Endothelial cell of umbilical vein (primary cell): ENCODE measurements around the gene EEF1AKMT1. TPM values are rescaled to one million over a fixed set of nuclear protein-coding genes. Genes with fewer than 3 reads are reported as not detected.

Source experiments
- BruUV-seq: library from RNA; stranded (reverse); fragments of 400-500 nt; replicated peaks from 2 replicates; lab custom pipeline; 2021; lab: Mats Ljungman, UMichigan
- CTCF ChIA-PET: fragments of 300-600, 350-600 bp; sonication (Branson Sonifier 250); formaldehyde crosslinking; loops from one replicate; lab custom pipeline; 2021; ENCODE audit warnings: antibody characterized with exemption, inconsistent platforms; lab: Charles Lee
- POLR2A ChIA-PET: fragments of 300-600, 350-600 bp; sonication (Branson Sonifier 250); formaldehyde crosslinking; loops from one replicate; lab custom pipeline; 2021; ENCODE audit warnings: antibody characterized with exemption, inconsistent platforms; lab: Charles Lee
- DNase-seq: peaks from one replicate; pipeline ENCODE4 v3.0.0-alpha.2; 2011; ENCODE audit warnings: low read depth, low spot score
- FAIRE-seq: peaks from 2 replicates; lab custom pipeline; 2011; peaks lifted over from hg19 to GRCh38; lab: Jason Lieb, UNC
- H2AFZ ChIP-seq: 2 replicates; pipeline ENCODE4 v1.6.0; 2012; ENCODE audit warnings: low read depth, low read length, control low read depth, inconsistent platforms
- H3K27ac ChIP-seq: 2 replicates; pipeline ENCODE4 v1.5.1; 2011; ENCODE audit warnings: low read depth, mild to moderate bottlenecking, control low read depth, low read length, moderate library complexity; ENCODE audit not compliant: insufficient read depth
- H3K27me3 ChIP-seq, 2 experiments: 2 replicates each; pipeline versions ENCODE4 v1.6.0 to v1.6.1; 2011; ENCODE audit warnings: low read length in 2 of 2, mixed read lengths in 1 of 2; ENCODE audit not compliant: control insufficient read depth in 2 of 2, insufficient read depth in 2 of 2
- H3K36me3 ChIP-seq, 2 experiments: 2 replicates in 1 of 2; 3 replicates in 1 of 2; pipeline ENCODE4 v1.5.1; 2011; ENCODE audit warnings: low read length in 2 of 2, mild to moderate bottlenecking in 1 of 2, moderate library complexity in 1 of 2; ENCODE audit not compliant: control insufficient read depth in 2 of 2, insufficient read depth in 2 of 2; ENCODE audit errors: extremely low read depth in 1 of 2
- H3K4me1 ChIP-seq: 3 replicates; pipeline ENCODE4 v1.5.1; 2011; ENCODE audit warnings: mild to moderate bottlenecking, low read length; ENCODE audit not compliant: control insufficient read depth, insufficient read depth; ENCODE audit errors: extremely low read depth
- H3K4me2 ChIP-seq: 2 replicates; pipeline ENCODE4 v1.6.1; 2011; ENCODE audit warnings: low read length, control low read depth, mixed read lengths; ENCODE audit not compliant: insufficient read depth
- H3K4me3 ChIP-seq, 3 experiments: fragments of 200-600 bp in 1 of 3; sonication (generic), shearing (Covaris generic) in 1 of 3; replicated peaks in 1 of 3; 2 replicates each; pipeline ENCODE4 v1.5.1; 2011 to 2016; ENCODE audit warnings: control low read depth in 3 of 3, low read length in 3 of 3, mild to moderate bottlenecking in 2 of 3, inconsistent platforms in 1 of 3, low read depth in 1 of 3, moderate library complexity in 1 of 3; ENCODE audit not compliant: insufficient read depth in 1 of 3
- H3K79me2 ChIP-seq: 2 replicates; pipeline ENCODE4 v1.6.0; 2012; ENCODE audit warnings: low read length, inconsistent platforms; ENCODE audit not compliant: control insufficient read depth, insufficient read depth
- H3K9ac ChIP-seq: replicated peaks from 2 replicates; pipeline ENCODE3; 2011; ENCODE audit warnings: low read length, control low read depth; ENCODE audit not compliant: insufficient read depth; ENCODE audit errors: extremely low read depth
- H3K9me1 ChIP-seq: replicated peaks from 3 replicates; pipeline ENCODE4 v1.6.0; 2011; ENCODE audit warnings: mild to moderate bottlenecking, low read length; ENCODE audit not compliant: control insufficient read depth, insufficient read depth; ENCODE audit errors: extremely low read depth
- H3K9me3 ChIP-seq: replicated peaks from 2 replicates; pipeline ENCODE4 v1.5.1; 2012; ENCODE audit warnings: low read length, inconsistent platforms; ENCODE audit not compliant: control insufficient read depth, insufficient read depth
- H4K20me1 ChIP-seq: replicated peaks from 2 replicates; pipeline ENCODE3; 2011; ENCODE audit warnings: mild to moderate bottlenecking, low read length; ENCODE audit not compliant: control insufficient read depth, insufficient read depth; ENCODE audit errors: extremely low read depth
- CTCF ChIP-seq, 2 donors: IDR thresholded peaks; 1 replicate in 1 of 2; 2 replicates in 1 of 2; pipeline ENCODE4 v1.5.1; 2011; ENCODE audit warnings: low read length in 2 of 2, mild to moderate bottlenecking in 2 of 2, moderate library complexity in 2 of 2, control low read depth in 1 of 2, inconsistent platforms in 1 of 2, low read depth in 1 of 2; ENCODE audit not compliant: insufficient read depth in 1 of 2; ENCODE audit errors: extremely low read depth in 1 of 2
- EZH2 ChIP-seq: IDR thresholded peaks from 2 replicates; pipeline ENCODE4 v1.6.1; 2012; ENCODE audit warnings: borderline replicate concordance, low read depth, mild to moderate bottlenecking, moderate library complexity, low read length, inconsistent platforms; ENCODE audit not compliant: severe bottlenecking
- FOS ChIP-seq: IDR thresholded peaks from 2 replicates; pipeline ENCODE4 v1.6.1; 2011; ENCODE audit warnings: mild to moderate bottlenecking, low read length, moderate library complexity, borderline replicate concordance; ENCODE audit not compliant: insufficient read depth
- GATA2 ChIP-seq: IDR thresholded peaks from 2 replicates; pipeline ENCODE4 v1.7.0; 2011; ENCODE audit warnings: low read depth, mild to moderate bottlenecking, moderate library complexity, mixed read lengths, low read length; ENCODE audit not compliant: insufficient read length, insufficient read depth
- JUN ChIP-seq: IDR thresholded peaks from 2 replicates; pipeline ENCODE4 v1.6.1; 2011; ENCODE audit warnings: borderline replicate concordance, low read depth; ENCODE audit not compliant: insufficient read length, insufficient read depth
- MAX ChIP-seq: IDR thresholded peaks from 2 replicates; pipeline ENCODE4 v1.6.1; 2011; ENCODE audit not compliant: insufficient read depth, insufficient read length
- MYC ChIP-seq: IDR thresholded peaks from one replicate; pipeline ENCODE4 v1.6.1; 2011; ENCODE audit warnings: mild to moderate bottlenecking, low read depth, low read length
- POLR2A ChIP-seq: IDR thresholded peaks from 2 replicates; pipeline ENCODE4 v1.6.1; 2012; ENCODE audit warnings: low read depth, mild to moderate bottlenecking, control low read depth, low read length
- POLR2AphosphoS5 ChIP-seq: IDR thresholded peaks from 2 replicates; pipeline ENCODE4 v1.6.1; 2012; ENCODE audit warnings: low read depth, mild to moderate bottlenecking, control low read depth, low read length, moderate library complexity; ENCODE audit not compliant: insufficient read depth
- dilution Hi-C: fragments of 300-500 bp; cut with MboI; formaldehyde crosslinking; loops from one replicate; pipeline ENCODE4 v1.15.0; 2019; ENCODE audit warnings: low sequenced_read_pairs; ENCODE audit not compliant: extremely low pct_ligation_motif_present
- intact Hi-C: fragments of 100-400 bp; cut with micrococcal nuclease; formaldehyde crosslinking; loops from one replicate; pipeline ENCODE4 v1.10.0; 2022
- polyA plus RNA-seq, 4 experiments: library from polyadenylated mRNA; depleted of rRNA in 3 of 4; stranded (reverse) in 3 of 4; unstranded in 1 of 4; fragments of >200 nt; gene quantifications; 2 replicates each; pipeline versions ENCODE4 v1.2.1 to v1.2.3, GENCODE V29; 2011 to 2012; ENCODE audit warnings: missing spikeins in 1 of 4
- total RNA-seq: library from RNA; stranded (reverse); gene quantifications from 2 replicates; pipeline ENCODE4 v1.2.3, GENCODE V29; 2021

EEF1AKMT1 gene
- total and polyA plus RNA-seq, 2 donors (not counting 3 experiments of a cell fraction or from before 2014, with no cell fraction given) = 9.0 to 11.1 TPM

- no TSS peak for BruUV-seq
- Histone ChIP-seq H3K27me3 (no peaks in the 10 kb centered on the region), H3K79me2 (peaks cover 6% of the 10 kb centered on the region), H3K9ac (no peak overlapping the region), H3K4me3 (no peak overlapping the region), H3K9me3 (no peaks in the 10 kb centered on the region), H3K9me1 (no peaks in the 10 kb centered on the region), H3K27ac (no peak overlapping the region), H3K4me2 (no peak overlapping the region), H3K4me1 (peaks cover 15% of the 10 kb centered on the region), H2AFZ (no peak overlapping the region), H4K20me1 (no peaks in the 10 kb centered on the region), H3K36me3 (no peaks in the 10 kb centered on the region)
- dilution Hi-C loops (no loop called here), intact Hi-C loops (loop anchor here (5.0 to 10.0 kb wide), 2 partner anchors 279 to 289 kb away; partner anchors contain the start of gene LATS2)
- ChIA-PET CTCF (interaction anchor here (1.4 kb wide), 1 partner anchor 53 kb away, joined by 4 read pairs; no protein-coding TSS in a partner anchor), POLR2A (no interaction called here)
- no peak for TF ChIP-seq MYC
- no peak for TF ChIP-seq CTCF (IDR thresholded peaks at IDR 0.05; ENCODE audit: extremely low read depth in 1 of 2, insufficient read depth in 1 of 2, low read depth in 1 of 2, low read length in 2 of 2)
- no peak for TF ChIP-seq POLR2AphosphoS5
- TF ChIP-seq FOS = no peak
- TF ChIP-seq JUN = no peak
- TF ChIP-seq GATA2 = no peak
- TF ChIP-seq MAX = no peak
- no peak for TF ChIP-seq EZH2
- TF ChIP-seq POLR2A = no peak
- FAIRE-seq = no peak
- no peak for DNase-seq
These were observed 2.2 kb upstream of the EEF1AKMT1 start for GRCh38 chr13:20775961-20776360.
